ENCODE measurements around the gene ERVV-1.
"Not testable (repeated sequence)": the region's sequence is repeated elsewhere in the genome, so short reads cannot be mapped to it uniquely, and the experiment has no call there.

ERVV-1 gene

GRCh38 chr19:53013621-53014020 lies at the start of gene ERVV-1:
TSS of gene ERVV-1 (plus strand) at chr19:53013921. CDS start at chr19:53014091, 170 bp downstream.
- peak; percentile 5 for DNase-seq

GRCh38 chr19:52967772-52968171 lies 45.9 kb upstream of the ERVV-1 start:
- no peak for DNase-seq

GRCh38 chr19:52981329-52981728 lies 32.4 kb upstream of the ERVV-1 start:
- DNase-seq: no peak

- DNase-seq: not testable (repeated sequence)
Measured at GRCh38 chr19:52983167-52983566, 30.6 kb upstream of the ERVV-1 start.

GRCh38 chr19:52987221-52987620 lies 26.5 kb upstream of the ERVV-1 start:
- DNase-seq: no peak

GRCh38 chr19:52988506-52988905 lies 25.2 kb upstream of the ERVV-1 start:
- no peak for DNase-seq

GRCh38 chr19:52990759-52991418 lies 22.8 kb upstream of the ERVV-1 start:
- DNase-seq: no peak

GRCh38 chr19:52991484-52991883 lies 22.2 kb upstream of the ERVV-1 start:
- no peak for DNase-seq

- DNase-seq: no peak
Measured at GRCh38 chr19:52992109-52993004, 21.4 kb upstream of the ERVV-1 start.

GRCh38 chr19:52993342-52994178 lies 20.2 kb upstream of the ERVV-1 start:
- peak; percentile 93 for DNase-seq

GRCh38 chr19:52995711-52996110 lies 18.0 kb upstream of the ERVV-1 start:
- DNase-seq: no peak

GRCh38 chr19:52997975-52998374 lies 15.7 kb upstream of the ERVV-1 start:
- DNase-seq: no peak

GRCh38 chr19:53002479-53002878 lies 11.2 kb upstream of the ERVV-1 start:
- no peak for DNase-seq

GRCh38 chr19:53004242-53004641 lies 9.5 kb upstream of the ERVV-1 start:
- DNase-seq: no peak

- DNase-seq: peak; percentile 22
Measured at GRCh38 chr19:53007200-53007599, 6.5 kb upstream of the ERVV-1 start.

GRCh38 chr19:53007606-53008005 lies 6.1 kb upstream of the ERVV-1 start:
- peak; percentile 13 for DNase-seq

GRCh38 chr19:53008061-53008778 lies 5.5 kb upstream of the ERVV-1 start:
- peak; percentile 21 for DNase-seq

- peak; percentile 47 for DNase-seq
Measured at GRCh38 chr19:53010494-53010893, 3.2 kb upstream of the ERVV-1 start.

- no peak for DNase-seq
Measured at GRCh38 chr19:53012006-53012405, 1.7 kb upstream of the ERVV-1 start.

GRCh38 chr19:53015159-53015558 lies 1.4 kb downstream of the ERVV-1 start:
- peak; percentile 4 for DNase-seq

GRCh38 chr19:53015730-53016129 lies 2.0 kb downstream of the ERVV-1 start:
- DNase-seq: peak; percentile 48

GRCh38 chr19:53019684-53020083 lies 6.0 kb downstream of the ERVV-1 start:
- DNase-seq: peak; percentile 63

GRCh38 chr19:53028306-53028705 lies 14.6 kb downstream of the ERVV-1 start:
- peak; percentile 31 for DNase-seq
